ENCODE measurements around the gene BAZ2B. TPM values are rescaled to one million over a fixed set of nuclear protein-coding genes. Genes with fewer than 3 reads are reported as not detected.

BAZ2B gene
- total RNA-seq, 2 experiments from 2014 or later, result 3.7 to 11.8 TPM

- CTCF ChIA-PET (ENCODE audit: unreplicated experiment), result no interaction called here
- peaks cover 6% of the 10 kb centered on the region for H3K4me1 ChIP-seq (ENCODE audit: insufficient read depth, low read length, poor library complexity, severe bottlenecking)
- H2AFZ ChIP-seq (ENCODE audit: low read length), result peak overlapping the region; percentile 75
- H3K36me3 ChIP-seq (ENCODE audit: insufficient read depth, low read length), result no peaks in the 10 kb centered on the region
- H3K4me2 ChIP-seq (ENCODE audit: low read length), result peak overlapping the region; percentile 74
- intact Hi-C loops (cut with micrococcal nuclease; ENCODE audit: unreplicated experiment), result no loop called here
- no peak overlapping the region for H3K27ac ChIP-seq (ENCODE audit: low read depth, low read length, poor library complexity, severe bottlenecking)
- no peaks in the 10 kb centered on the region for H3K9me3 ChIP-seq (ENCODE audit: low read length)
- BruUV-seq (replicated peaks), result no TSS peak
- peak overlapping the region; percentile 64 for H3K4me3 ChIP-seq (ENCODE audit: low read depth, low read length, poor library complexity, severe bottlenecking)
- POLR2A ChIA-PET, result interaction anchor here (0.6 to 1.7 kb wide), 6 partner anchors 9 to 1728 kb away, joined by 3 to 12 read pairs (median 4); partner anchors contain the start of gene MARCHF7
- H3K9me2 ChIP-seq (ENCODE audit: insufficient read depth, low read length), result no peaks in the 10 kb centered on the region
- no peaks in the 10 kb centered on the region; the same call in 1 of the 2 replicates for H3K79me2 ChIP-seq (ENCODE audit: insufficient read depth, low read depth, low read length)
- no peaks in the 10 kb centered on the region for H4K20me1 ChIP-seq (ENCODE audit: insufficient read depth, low read length)
- TF ChIP-seq CTCF (conservative IDR thresholded peaks at IDR 0.05; ENCODE audit: low read length), result no peak
- TF ChIP-seq EZH2phosphoT487 (IDR thresholded peaks at IDR 0.05; ENCODE audit: borderline replicate concordance, low read depth, low read length), result no peak
- no peak for DNase-seq (ENCODE audit: low spot score)
These were observed 100.9 kb downstream of the BAZ2B start for GRCh38 chr2:159515441-159515840.

- Histone ChIP-seq H4K20me1 (ENCODE audit: insufficient read depth, low read length) (no peaks in the 10 kb centered on the region), H2AFZ (ENCODE audit: low read length) (no peak overlapping the region), H3K79me2 (ENCODE audit: insufficient read depth, low read depth, low read length) (no peaks in the 10 kb centered on the region; the same call in 1 of the 2 replicates), H3K9me3 (ENCODE audit: low read length) (no peaks in the 10 kb centered on the region), H3K4me3 (ENCODE audit: low read depth, low read length, poor library complexity, severe bottlenecking) (no peak overlapping the region), H3K4me2 (ENCODE audit: low read length) (no peak overlapping the region), H3K27ac (ENCODE audit: low read depth, low read length, poor library complexity, severe bottlenecking) (no peak overlapping the region), H3K9me2 (ENCODE audit: insufficient read depth, low read length) (no peaks in the 10 kb centered on the region), H3K36me3 (ENCODE audit: insufficient read depth, low read length) (no peaks in the 10 kb centered on the region), H3K4me1 (ENCODE audit: insufficient read depth, low read length, poor library complexity, severe bottlenecking) (peaks cover 6% of the 10 kb centered on the region)
- TF ChIP-seq EZH2phosphoT487 (IDR thresholded peaks at IDR 0.05; ENCODE audit: borderline replicate concordance, low read depth, low read length), result no peak
- TF ChIP-seq CTCF (conservative IDR thresholded peaks at IDR 0.05; ENCODE audit: low read length), result no peak
- no peak for DNase-seq (ENCODE audit: low spot score)
- POLR2A ChIA-PET, result interaction anchor here (0.6 kb wide), 1 partner anchor 81 kb away, joined by 3 read pairs; no protein-coding TSS in a partner anchor
- CTCF ChIA-PET (ENCODE audit: unreplicated experiment), result no interaction called here
- no TSS peak for BruUV-seq (replicated peaks)
- intact Hi-C loops (cut with micrococcal nuclease; ENCODE audit: unreplicated experiment), result no loop called here
These were observed 102.6 kb downstream of the BAZ2B start for GRCh38 chr2:159513745-159514144.

- Histone ChIP-seq H3K27ac (ENCODE audit: low read depth, low read length, poor library complexity, severe bottlenecking) (no peak overlapping the region), H3K4me1 (ENCODE audit: insufficient read depth, low read length, poor library complexity, severe bottlenecking) (no peaks in the 10 kb centered on the region), H4K20me1 (ENCODE audit: insufficient read depth, low read length) (no peaks in the 10 kb centered on the region), H2AFZ (ENCODE audit: low read length) (no peak overlapping the region), H3K4me2 (ENCODE audit: low read length) (no peak overlapping the region), H3K9me2 (ENCODE audit: insufficient read depth, low read length) (no peaks in the 10 kb centered on the region), H3K79me2 (ENCODE audit: insufficient read depth, low read depth, low read length) (no peaks in the 10 kb centered on the region), H3K36me3 (ENCODE audit: insufficient read depth, low read length) (no peaks in the 10 kb centered on the region), H3K4me3 (ENCODE audit: low read depth, low read length, poor library complexity, severe bottlenecking) (no peak overlapping the region), H3K9me3 (ENCODE audit: low read length) (no peaks in the 10 kb centered on the region)
- BruUV-seq (replicated peaks), result no TSS peak
- CTCF ChIA-PET (ENCODE audit: unreplicated experiment), result no interaction called here
- DNase-seq (ENCODE audit: low spot score), result no peak
- intact Hi-C loops (cut with micrococcal nuclease; ENCODE audit: unreplicated experiment), result no loop called here
- POLR2A ChIA-PET, result no interaction called here
- no peak for TF ChIP-seq EZH2phosphoT487 (IDR thresholded peaks at IDR 0.05; ENCODE audit: borderline replicate concordance, low read depth, low read length)
- TF ChIP-seq CTCF (conservative IDR thresholded peaks at IDR 0.05; ENCODE audit: low read length), result no peak
These were observed 108.2 kb downstream of the BAZ2B start for GRCh38 chr2:159508140-159508539.
